H1 (cell line): Measurements from ENCODE around the gene BLMH.

ENCODE experiments used
- BCL11A ChIP-seq, 2 experiments: IDR thresholded peaks; one replicate each; pipeline ENCODE4 v1.6.1; 2011; ENCODE audit warnings: low read depth in 2 of 2, low read length in 2 of 2, mild to moderate bottlenecking in 2 of 2
- CHD2 ChIP-seq: IDR thresholded peaks from 2 replicates; pipeline ENCODE4 v1.6.1; 2012; ENCODE audit warnings: low read length, improper control_type of control experiment
- EGR1 ChIP-seq: IDR thresholded peaks from 2 replicates; pipeline ENCODE4 v1.6.1; 2011; ENCODE audit warnings: low read depth, low read length, borderline replicate concordance
- KDM1A ChIP-seq: fragments of 200-600, 300-600 bp; sonication (generic); IDR thresholded peaks from 2 replicates; pipeline ENCODE4 v1.7.1; 2016; ENCODE audit warnings: mild to moderate bottlenecking, low read length, borderline replicate concordance
- TF ChIP-seq, protein P1 (sequence below): IDR thresholded peaks from 2 replicates; pipeline ENCODE4 v1.6.1; 2012; ENCODE audit warnings: inconsistent platforms

DNA sequence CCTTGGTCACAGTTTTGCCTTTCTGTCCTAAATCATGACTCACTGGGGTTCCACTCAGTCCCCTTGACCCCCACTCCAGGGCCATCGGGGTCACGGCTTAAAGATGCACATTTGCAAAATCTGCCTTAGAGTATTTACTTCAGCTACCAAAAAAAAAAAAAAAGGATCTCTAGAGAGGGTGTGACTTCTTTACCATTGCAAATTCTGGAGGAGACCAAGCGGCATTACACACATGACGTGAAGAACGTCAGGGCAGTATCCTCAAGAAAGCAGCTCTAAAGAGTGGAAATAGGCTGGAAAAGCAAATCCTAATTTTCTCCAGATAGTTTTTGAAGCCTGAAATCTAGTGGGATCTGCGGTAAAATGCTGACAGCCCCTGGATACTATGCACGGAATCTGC is 81.8 kb downstream of the BLMH start:
- TF ChIP-seq, protein P1, sequence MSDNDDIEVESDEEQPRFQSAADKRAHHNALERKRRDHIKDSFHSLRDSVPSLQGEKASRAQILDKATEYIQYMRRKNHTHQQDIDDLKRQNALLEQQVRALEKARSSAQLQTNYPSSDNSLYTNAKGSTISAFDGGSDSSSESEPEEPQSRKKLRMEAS: no peak
- TF ChIP-seq BCL11A (IDR thresholded peaks at IDR 0.05; ENCODE audit: low read depth in 2 of 2, low read length in 2 of 2): no peak
- no peak for TF ChIP-seq CHD2
- no peak for TF ChIP-seq KDM1A
- no peak for TF ChIP-seq EGR1
